ENCODE data around the gene MAVS. TPM values are rescaled to one million over a fixed set of nuclear protein-coding genes. Genes with fewer than 3 reads are reported as not detected.
A peak's percentile ranks its signal among the peaks of the same experiment; 100 is the strongest.
"Not testable (repeated sequence)": the region's sequence is repeated elsewhere in the genome, so short reads cannot be mapped to it uniquely, and the experiment has no call there.

The MAVS gene
- polyA plus RNA-seq, 1 donor from 2014 or later, result 7.3 TPM

GRCh38 chr20:3821996-3822395, 24.6 kb upstream of the MAVS start:
- Mint-ChIP-seq H3K4me1 (peaks cover 17 to 20% (median 17%) of the 10 kb centered on the region in 3 donors), H3K36me3 (peaks cover 2% of the 10 kb centered on the region), H3K27ac (peak overlapping the region; percentile 56 to 98 (median 86))

DNA sequence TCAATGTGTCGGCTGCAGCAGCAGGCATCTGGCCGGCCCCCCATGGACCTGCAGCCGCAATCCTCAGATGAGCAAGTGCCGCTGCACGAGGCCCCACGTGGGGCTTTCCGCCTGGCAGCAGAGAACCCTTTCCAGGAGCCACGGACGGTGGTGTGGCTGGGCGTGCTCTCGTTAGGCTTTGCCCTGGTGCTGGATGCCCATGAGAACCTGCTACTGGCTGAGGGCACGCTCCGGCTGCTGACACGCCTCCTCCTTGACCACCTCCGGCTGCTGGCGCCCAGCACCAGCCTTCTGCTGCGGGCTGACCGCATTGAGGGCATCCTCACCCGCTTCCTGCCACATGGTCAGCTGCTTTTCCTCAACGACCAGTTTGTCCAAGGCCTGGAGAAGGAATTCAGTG, 22.8 kb upstream of the MAVS start:
- Mint-ChIP-seq H3K4me3 (no peak overlapping the region), H3K27ac (no peak overlapping the region), H3K36me3 (peaks cover 5% of the 10 kb centered on the region), H3K9me3 (no peaks in the 10 kb centered on the region), H3K27me3 (no peaks in the 10 kb centered on the region), H3K4me1 (peaks cover 17 to 20% (median 18%) of the 10 kb centered on the region in 3 donors)

More at GRCh38 chr20:3821996-3822395, 24.6 kb upstream of the MAVS start:
- H3K9me3 Mint-ChIP-seq, result no peaks in the 10 kb centered on the region
- peak overlapping the region in 3 of 4 donors; percentile 48 to 98 (median 98) for H3K4me3 Mint-ChIP-seq
- no peaks in the 10 kb centered on the region for H3K27me3 Mint-ChIP-seq

DNA sequence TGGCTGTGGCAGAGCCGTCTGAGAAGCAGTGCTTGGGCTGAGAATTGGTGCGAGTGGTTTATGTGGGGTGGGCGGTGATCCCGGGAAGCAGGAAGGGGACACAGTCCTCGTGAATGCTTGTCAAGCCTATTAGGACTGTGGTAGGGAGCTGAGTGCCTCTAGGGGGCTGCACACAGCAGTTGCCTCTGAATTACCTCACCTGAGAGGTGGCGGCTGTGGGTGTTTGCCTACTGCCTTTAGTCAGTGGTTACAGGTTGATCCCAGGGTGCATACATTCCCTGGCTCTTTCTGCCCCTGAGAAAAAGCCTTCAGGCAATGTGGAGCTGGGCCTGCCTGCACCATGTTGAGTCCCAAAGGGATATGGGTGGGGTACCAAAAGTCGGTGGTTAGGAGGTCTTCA, 21.1 kb upstream of the MAVS start:
- Mint-ChIP-seq H3K27me3 (no peaks in the 10 kb centered on the region), H3K9me3 (no peaks in the 10 kb centered on the region), H3K36me3 (peaks cover 5% of the 10 kb centered on the region), H3K4me1 (peaks cover 12 to 15% (median 14%) of the 10 kb centered on the region in 3 donors), H3K27ac (peak overlapping the region in 2 of 3 donors; percentile 53 to 82), H3K4me3 (peak overlapping the region in 1 of 4 donors; percentile 60)

DNA sequence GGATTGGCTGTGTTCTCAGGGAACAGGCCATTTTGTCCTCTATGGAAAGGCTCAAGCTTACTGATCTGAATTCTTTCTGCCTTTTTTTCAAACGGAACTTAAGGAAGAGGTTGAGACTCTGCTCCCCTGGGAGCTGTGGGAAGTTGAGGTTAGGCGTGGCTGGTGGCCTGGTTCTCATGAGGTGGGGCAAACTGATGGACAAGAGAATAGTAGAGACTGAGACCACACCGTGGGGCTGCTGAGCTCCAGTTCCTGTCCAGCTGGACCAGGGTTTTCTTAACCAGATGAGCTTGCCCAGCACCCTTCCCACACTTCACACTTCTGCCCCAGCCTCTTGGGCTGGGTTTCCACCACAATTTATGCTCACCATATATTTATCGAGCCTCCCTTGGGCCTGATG, 20.2 kb upstream of the MAVS start:
- Mint-ChIP-seq H3K4me3 (peak overlapping the region in 1 of 4 donors; percentile 60), H3K9me3 (no peaks in the 10 kb centered on the region), H3K36me3 (peaks cover 5% of the 10 kb centered on the region), H3K27me3 (no peaks in the 10 kb centered on the region), H3K4me1 (peaks cover 6 to 13% (median 9%) of the 10 kb centered on the region in 3 donors), H3K27ac (no peak overlapping the region)

- H3K4me1 Mint-ChIP-seq, result peaks cover 5 to 10% (median 6%) of the 10 kb centered on the region in 3 donors
- H3K4me3 Mint-ChIP-seq, result no peak overlapping the region
- no peaks in the 10 kb centered on the region for H3K27me3 Mint-ChIP-seq
- H3K27ac Mint-ChIP-seq, result peak overlapping the region in 1 of 3 donors; percentile 69
- H3K9me3 Mint-ChIP-seq, result no peaks in the 10 kb centered on the region
- peaks cover 5% of the 10 kb centered on the region for H3K36me3 Mint-ChIP-seq
Measured at GRCh38 chr20:3828798-3829197, 17.8 kb upstream of the MAVS start.

- H3K27me3 Mint-ChIP-seq, H3K36me3 Mint-ChIP-seq, H3K27ac Mint-ChIP-seq, H3K4me1 Mint-ChIP-seq, H3K4me3 Mint-ChIP-seq, H3K9me3 Mint-ChIP-seq: not testable (repeated sequence)
Measured at GRCh38 chr20:3829891-3830290, 16.7 kb upstream of the MAVS start.

- Mint-ChIP-seq H3K4me1 (no peaks in the 10 kb centered on the region), H3K9me3 (no peaks in the 10 kb centered on the region), H3K27me3 (no peaks in the 10 kb centered on the region), H3K36me3 (peaks cover 1% of the 10 kb centered on the region), H3K4me3 (no peak overlapping the region), H3K27ac (no peak overlapping the region)
Measured at GRCh38 chr20:3836132-3836531, 10.5 kb upstream of the MAVS start.

DNA sequence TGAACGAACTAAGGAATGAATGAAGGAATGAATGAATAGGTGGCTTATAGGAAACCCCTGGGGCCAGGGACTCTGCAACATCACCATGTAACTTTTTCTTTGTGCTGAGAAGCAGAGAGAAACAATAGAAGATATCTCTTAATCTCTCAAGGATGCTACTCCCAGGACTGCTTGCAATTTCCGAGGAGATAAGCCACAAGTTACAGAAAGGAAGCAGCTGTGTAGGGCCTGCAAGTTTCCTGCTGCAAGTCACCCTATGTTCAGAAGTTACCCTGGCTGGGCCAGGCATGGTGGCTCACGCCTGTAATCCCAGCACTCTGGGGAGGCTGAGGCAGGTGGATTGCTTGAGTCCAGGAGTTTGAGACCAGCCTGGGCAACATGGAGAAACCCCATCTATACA, 7.3 kb upstream of the MAVS start:
- Mint-ChIP-seq H3K4me3 (no peak overlapping the region), H3K27ac (no peak overlapping the region), H3K27me3 (no peaks in the 10 kb centered on the region), H3K36me3 (peaks cover 1% of the 10 kb centered on the region), H3K9me3 (no peaks in the 10 kb centered on the region), H3K4me1 (peaks cover 0 to under 1% (median 0%) of the 10 kb centered on the region in 3 donors)

- H3K27me3 Mint-ChIP-seq, H3K4me3 Mint-ChIP-seq, H3K36me3 Mint-ChIP-seq, H3K9me3 Mint-ChIP-seq, H3K4me1 Mint-ChIP-seq, H3K27ac Mint-ChIP-seq: not testable (repeated sequence)
Measured at GRCh38 chr20:3840201-3840600, 6.4 kb upstream of the MAVS start.

DNA sequence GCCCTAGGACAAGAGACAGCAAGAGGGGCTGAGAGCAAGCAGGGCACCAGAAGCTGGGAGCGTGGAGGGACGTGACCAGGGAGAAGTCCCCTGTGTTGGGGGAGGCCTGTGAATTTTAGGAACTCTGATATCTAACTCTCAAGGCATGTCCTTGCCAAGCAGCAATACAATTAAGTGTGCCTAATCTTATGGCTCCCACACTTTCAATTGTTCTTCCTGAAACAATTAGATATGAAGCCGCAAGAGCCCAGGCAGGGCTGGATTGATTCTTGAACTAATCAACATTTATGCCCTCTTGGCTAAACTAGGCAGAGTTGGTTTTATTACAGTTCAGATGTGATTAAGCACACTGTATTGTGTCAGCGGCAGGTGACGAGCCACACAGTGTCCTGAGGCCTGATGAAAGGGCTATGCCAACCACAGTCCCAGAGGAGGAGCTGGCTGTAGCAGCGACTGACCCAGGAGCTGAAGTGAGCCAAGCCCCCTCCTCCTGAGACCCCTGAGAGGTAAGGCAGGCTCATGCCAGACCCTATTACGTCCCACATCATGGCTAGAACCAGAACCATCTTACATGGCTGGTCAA, 4.2 kb upstream of the MAVS start:
- H3K27me3 Mint-ChIP-seq, result no peaks in the 10 kb centered on the region
- peak overlapping the region in 1 of 4 donors; percentile 38 for H3K4me3 Mint-ChIP-seq
- peak overlapping the region in 1 of 3 donors; percentile 39 for H3K27ac Mint-ChIP-seq
- H3K36me3 Mint-ChIP-seq, result no peaks in the 10 kb centered on the region
- H3K4me1 Mint-ChIP-seq, result peaks cover 8% of the 10 kb centered on the region in 3 donors
- H3K9me3 Mint-ChIP-seq, result no peaks in the 10 kb centered on the region

DNA sequence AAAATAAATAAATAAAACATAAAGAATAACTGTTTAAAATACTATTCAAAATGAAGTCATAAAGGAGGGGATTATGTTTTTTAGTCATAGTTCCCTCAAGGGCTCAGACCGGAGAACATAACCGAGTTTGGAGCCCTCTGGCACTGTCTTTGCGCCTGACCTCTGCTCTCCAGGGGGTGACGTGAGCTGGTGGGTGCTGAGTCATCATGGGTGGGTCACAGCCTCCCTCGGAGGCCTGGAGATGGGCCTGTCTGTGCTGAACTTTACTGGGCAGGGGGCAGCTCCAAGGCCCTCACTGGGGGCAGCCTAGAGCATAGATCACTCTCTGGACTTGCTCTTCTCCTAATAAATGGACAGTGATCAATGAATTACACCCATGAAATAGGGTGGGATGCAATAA, 3.1 kb upstream of the MAVS start:
- Mint-ChIP-seq H3K27me3 (no peaks in the 10 kb centered on the region), H3K4me1 (peaks cover 10 to 14% (median 13%) of the 10 kb centered on the region in 3 donors), H3K9me3 (no peaks in the 10 kb centered on the region), H3K27ac (no peak overlapping the region), H3K4me3 (peak overlapping the region in 2 of 4 donors; percentile 37 to 58), H3K36me3 (no peaks in the 10 kb centered on the region)

- not testable (repeated sequence) for H3K9me3 Mint-ChIP-seq, H3K27me3 Mint-ChIP-seq, H3K36me3 Mint-ChIP-seq, H3K27ac Mint-ChIP-seq
- H3K4me3 Mint-ChIP-seq, result peak overlapping the region in 1 of 4 donors; percentile 58
- H3K4me1 Mint-ChIP-seq, result peaks cover 13 to 18% (median 18%) of the 10 kb centered on the region in 3 donors
Measured at GRCh38 chr20:3843990-3844619, 2.5 kb upstream of the MAVS start.

DNA sequence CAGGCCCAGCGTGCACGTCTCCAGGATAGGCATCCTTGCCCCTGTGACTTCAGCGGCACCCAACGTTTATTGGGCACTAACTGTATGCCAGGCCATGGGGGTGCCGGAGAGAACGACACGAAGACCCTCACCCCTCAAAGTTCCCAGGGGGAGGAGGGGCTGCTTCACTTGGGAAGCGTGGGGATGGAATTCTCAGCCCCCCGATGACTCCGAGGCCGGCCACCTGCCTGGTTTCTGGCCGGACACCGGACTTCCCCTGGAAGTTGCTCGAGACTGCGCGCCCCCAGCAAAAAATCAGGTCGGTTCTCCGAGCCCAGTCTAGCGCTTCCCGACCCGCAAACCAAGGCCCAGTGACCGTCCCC, 275 bp upstream of the MAVS start:
- Mint-ChIP-seq H3K4me3 (peak overlapping the region; percentile 90 to 95 (median 95)), H3K4me1 (peaks cover 14 to 21% (median 18%) of the 10 kb centered on the region in 3 donors), H3K27ac (peak overlapping the region; percentile 63 to 94 (median 89)), H3K36me3 (no peaks in the 10 kb centered on the region), H3K9me3 (no peaks in the 10 kb centered on the region), H3K27me3 (no peaks in the 10 kb centered on the region)

DNA sequence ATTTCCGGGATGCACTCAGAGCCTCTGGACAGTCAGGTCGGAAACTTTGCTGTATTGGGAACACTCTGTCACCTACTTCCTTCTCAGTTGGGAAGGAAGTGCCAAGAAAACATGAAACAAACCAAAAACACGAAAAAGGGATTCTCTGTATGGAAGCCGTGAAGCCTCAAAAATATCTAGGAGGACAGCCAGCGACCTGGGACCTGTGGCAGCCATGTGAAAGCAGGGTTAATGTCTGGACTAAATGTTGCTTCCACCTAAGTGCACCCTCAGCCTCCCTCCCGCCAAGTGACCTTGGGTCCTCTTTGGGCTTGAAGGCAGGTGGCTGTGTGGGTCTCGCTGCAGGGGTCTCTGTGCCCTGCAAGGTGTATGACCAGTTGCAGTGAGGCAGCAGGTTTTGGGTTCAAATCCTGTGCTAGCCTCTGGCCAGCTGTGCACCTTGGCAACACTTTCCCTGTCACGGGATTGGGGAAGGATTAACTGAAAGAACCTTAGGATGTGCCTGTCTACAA, 851 bp downstream of the MAVS start:
- peak overlapping the region; percentile 63 to 94 (median 89) for H3K27ac Mint-ChIP-seq
- H3K4me3 Mint-ChIP-seq, result peak overlapping the region; percentile 90 to 95 (median 95)
- no peaks in the 10 kb centered on the region for H3K36me3 Mint-ChIP-seq

DNA sequence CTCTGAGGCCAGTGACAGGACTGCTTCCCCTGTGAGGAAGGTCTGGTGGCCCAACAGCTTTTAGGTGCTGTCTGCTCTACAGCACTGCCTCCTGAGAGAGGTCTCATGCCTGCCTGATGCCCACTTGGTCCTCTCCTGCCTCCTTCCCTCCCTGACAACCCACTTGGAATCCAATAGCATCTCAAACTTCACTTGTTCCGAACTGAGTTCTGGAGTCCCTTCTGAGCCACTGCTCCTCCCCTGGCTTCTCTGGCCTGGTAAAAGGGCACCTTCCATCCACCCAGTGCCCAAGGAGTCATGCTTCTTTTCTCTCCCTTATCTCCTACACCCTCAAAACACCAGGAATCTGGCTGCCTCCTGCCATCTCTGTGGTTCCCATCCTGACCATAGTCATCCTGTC, 1.9 kb downstream of the MAVS start:
- H3K4me3 Mint-ChIP-seq, result peak overlapping the region; percentile 80 to 95 (median 92)
- no peaks in the 10 kb centered on the region for H3K9me3 Mint-ChIP-seq
- peaks cover 14 to 23% (median 18%) of the 10 kb centered on the region in 3 donors for H3K4me1 Mint-ChIP-seq
- no peaks in the 10 kb centered on the region for H3K36me3 Mint-ChIP-seq
- no peaks in the 10 kb centered on the region for H3K27me3 Mint-ChIP-seq
- peak overlapping the region; percentile 53 to 89 (median 73) for H3K27ac Mint-ChIP-seq

More for the DNA sequence above, 851 bp downstream of the MAVS start:
- no peaks in the 10 kb centered on the region for H3K9me3 Mint-ChIP-seq
- H3K4me1 Mint-ChIP-seq, result peaks cover 14 to 23% (median 18%) of the 10 kb centered on the region in 3 donors
- H3K27me3 Mint-ChIP-seq, result no peaks in the 10 kb centered on the region

GRCh38 chr20:3854462-3854871, 7.8 kb downstream of the MAVS start:
- peaks cover 2% of the 10 kb centered on the region for H3K36me3 Mint-ChIP-seq
- H3K9me3 Mint-ChIP-seq, result no peaks in the 10 kb centered on the region
- H3K4me1 Mint-ChIP-seq, result peaks cover 5 to 10% (median 5%) of the 10 kb centered on the region in 3 donors
- peak overlapping the region in 1 of 3 donors; percentile 71 for H3K27ac Mint-ChIP-seq
- H3K4me3 Mint-ChIP-seq, result no peak overlapping the region
- H3K27me3 Mint-ChIP-seq, result no peaks in the 10 kb centered on the region
